Measurements from ENCODE around the gene COL20A1. TPM values are rescaled to one million over a fixed set of nuclear protein-coding genes. Genes with fewer than 3 reads are reported as not detected.

COL20A1 gene
- total and polyA plus RNA-seq, 9 donors: 0.10 to 0.54 (median 0.25) TPM; not detected in 5

GRCh38 chr20:63259734-63260460 is 33.1 kb upstream of the COL20A1 start:
- H3K36me3 ChIP-seq: no peaks in the 10 kb centered on the region
- no peak overlapping the region for H3K27ac ChIP-seq
- H3K27me3 ChIP-seq: no peaks in the 10 kb centered on the region
- H3K4me1 ChIP-seq (ENCODE audit: insufficient read depth): no peaks in the 10 kb centered on the region
- intact Hi-C loops (cut with DNase I): no loop called here
- H3K9me3 ChIP-seq: no peaks in the 10 kb centered on the region
- 69 to 83% (median 74%) methylated on average over 23 to 25 of the region's 25 CpGs for WGBS, 3 donors
- no peak for DNase-seq
- H3K4me3 ChIP-seq: no peak overlapping the region
- TF ChIP-seq EP300 (IDR thresholded peaks at IDR 0.05) (no peak), CTCF (IDR thresholded peaks at IDR 0.05) (no peak), POLR2A (IDR thresholded peaks at IDR 0.05) (no peak)

GRCh38 chr20:63260521-63260920 is 32.5 kb upstream of the COL20A1 start:
- TF ChIP-seq CTCF (IDR thresholded peaks at IDR 0.05): no peak
- no peak for TF ChIP-seq EP300 (IDR thresholded peaks at IDR 0.05)
- no peak for TF ChIP-seq POLR2A (IDR thresholded peaks at IDR 0.05)
- intact Hi-C loops (cut with DNase I): no loop called here
- DNase-seq: no peak
- H3K27me3 ChIP-seq: no peaks in the 10 kb centered on the region
- no peaks in the 10 kb centered on the region for H3K36me3 ChIP-seq
- WGBS, 3 donors: 70 to 77% (median 77%) methylated on average over 15 of the region's 15 CpGs
- H3K4me3 ChIP-seq: no peak overlapping the region
- no peaks in the 10 kb centered on the region for H3K4me1 ChIP-seq (ENCODE audit: insufficient read depth)
- H3K9me3 ChIP-seq: no peaks in the 10 kb centered on the region
- no peak overlapping the region for H3K27ac ChIP-seq

GRCh38 chr20:63261060-63261794 is 31.8 kb upstream of the COL20A1 start:
- no peak for TF ChIP-seq CTCF (IDR thresholded peaks at IDR 0.05)
- TF ChIP-seq EP300 (IDR thresholded peaks at IDR 0.05): no peak
- no peak for TF ChIP-seq POLR2A (IDR thresholded peaks at IDR 0.05)
- no peaks in the 10 kb centered on the region for H3K27me3 ChIP-seq
- WGBS, 3 donors: 19 to 23% (median 21%) methylated on average over 22 to 25 of the region's 25 CpGs
- no peak for DNase-seq
- H3K36me3 ChIP-seq: no peaks in the 10 kb centered on the region
- intact Hi-C loops (cut with DNase I): no loop called here
- H3K4me3 ChIP-seq: no peak overlapping the region
- H3K9me3 ChIP-seq: no peaks in the 10 kb centered on the region
- H3K27ac ChIP-seq: no peak overlapping the region
- no peaks in the 10 kb centered on the region for H3K4me1 ChIP-seq (ENCODE audit: insufficient read depth)

GRCh38 chr20:63261795-63262528 is 31.0 kb upstream of the COL20A1 start:
- no peaks in the 10 kb centered on the region for H3K27me3 ChIP-seq
- TF ChIP-seq EP300 (IDR thresholded peaks at IDR 0.05) (no peak), POLR2A (IDR thresholded peaks at IDR 0.05) (no peak), CTCF (IDR thresholded peaks at IDR 0.05) (no peak)
- intact Hi-C loops (cut with DNase I): no loop called here
- no peaks in the 10 kb centered on the region for H3K36me3 ChIP-seq
- H3K27ac ChIP-seq: no peak overlapping the region
- no peak for DNase-seq
- H3K9me3 ChIP-seq: no peaks in the 10 kb centered on the region
- no peak overlapping the region for H3K4me3 ChIP-seq
- WGBS, 3 donors: 43 to 49% (median 48%) methylated on average over 30 of the region's 30 CpGs
- no peaks in the 10 kb centered on the region for H3K4me1 ChIP-seq (ENCODE audit: insufficient read depth)
